NT2/D1 (cell line): ENCODE measurements around the gene FAM217B.

Experiments used
- DNase-seq: peaks from one replicate; pipeline ENCODE4 v3.0.0-alpha.2; 2011; ENCODE audit warnings: low read depth, low spot score
- H3K27me3 ChIP-seq: 2 replicates; pipeline ENCODE4 v1.6.0; 2011; ENCODE audit warnings: mild to moderate bottlenecking; ENCODE audit not compliant: insufficient read length, insufficient read depth
- H3K36me3 ChIP-seq: 2 replicates; pipeline ENCODE4 v1.6.1; 2011; ENCODE audit warnings: mild to moderate bottlenecking, low read length, mixed read lengths; ENCODE audit not compliant: insufficient read depth, insufficient read length
- H3K4me1 ChIP-seq: 2 replicates; pipeline ENCODE4 v1.5.1; 2011; ENCODE audit not compliant: insufficient read depth, insufficient read length
- H3K4me3 ChIP-seq: 2 replicates; pipeline ENCODE4 v1.5.1; 2011; ENCODE audit warnings: low read depth; ENCODE audit not compliant: insufficient read length
- H3K9ac ChIP-seq: 2 replicates; pipeline ENCODE4 v1.6.0; 2011; ENCODE audit warnings: low read depth; ENCODE audit not compliant: insufficient read length
- H3K9me3 ChIP-seq: 2 replicates; pipeline ENCODE4 v1.5.1; 2011; ENCODE audit warnings: mild to moderate bottlenecking, low read length; ENCODE audit not compliant: insufficient read depth
- SUZ12 ChIP-seq: IDR thresholded peaks from 2 replicates; pipeline ENCODE4 v1.6.1; 2011; ENCODE audit not compliant: insufficient read length, insufficient read depth; ENCODE audit errors: extremely low read depth
- YY1 ChIP-seq: IDR thresholded peaks from 2 replicates; pipeline ENCODE4 v1.6.1; 2011; ENCODE audit not compliant: insufficient read length, insufficient read depth
- ZNF274 ChIP-seq: IDR thresholded peaks from 2 replicates; pipeline ENCODE4 v1.6.1; 2011; ENCODE audit warnings: mild to moderate bottlenecking, low read depth, low read length

The FAM217B gene

GRCh38 chr20:59912609-59913008 is 27.6 kb upstream of the FAM217B start:
- Histone ChIP-seq H3K9me3 (no peaks in the 10 kb centered on the region), H3K27me3 (no peaks in the 10 kb centered on the region), H3K9ac (no peak overlapping the region), H3K4me3 (no peak overlapping the region), H3K4me1 (no peaks in the 10 kb centered on the region), H3K36me3 (no peaks in the 10 kb centered on the region)
- DNase-seq = no peak
- TF ChIP-seq ZNF274 = no peak
- TF ChIP-seq SUZ12 = no peak
- TF ChIP-seq YY1 = no peak

GRCh38 chr20:59920944-59921343 is 19.2 kb upstream of the FAM217B start:
- Histone ChIP-seq H3K36me3 (no peaks in the 10 kb centered on the region), H3K4me3 (no peak overlapping the region)
- TF ChIP-seq YY1 (no peak), ZNF274 (no peak), SUZ12 (no peak)

GRCh38 chr20:59923514-59923913 is 16.7 kb upstream of the FAM217B start:
- no peak for TF ChIP-seq SUZ12
- TF ChIP-seq ZNF274 = no peak
- TF ChIP-seq YY1 = no peak
- H3K4me3 ChIP-seq = no peak overlapping the region
- no peaks in the 10 kb centered on the region for H3K4me1 ChIP-seq
- no peaks in the 10 kb centered on the region for H3K36me3 ChIP-seq
- no peaks in the 10 kb centered on the region for H3K9me3 ChIP-seq
- no peak for DNase-seq
- H3K27me3 ChIP-seq = no peaks in the 10 kb centered on the region
- H3K9ac ChIP-seq = no peak overlapping the region

More at GRCh38 chr20:59920944-59921343, 19.2 kb upstream of the FAM217B start:
- H3K9me3 ChIP-seq = no peaks in the 10 kb centered on the region
- no peaks in the 10 kb centered on the region for H3K27me3 ChIP-seq
- no peak for DNase-seq
- no peak overlapping the region for H3K9ac ChIP-seq
- H3K4me1 ChIP-seq = no peaks in the 10 kb centered on the region

- no peak overlapping the region for H3K4me3 ChIP-seq
- no peak for DNase-seq
- H3K27me3 ChIP-seq = no peaks in the 10 kb centered on the region
- H3K9me3 ChIP-seq = no peaks in the 10 kb centered on the region
- H3K36me3 ChIP-seq = no peaks in the 10 kb centered on the region
- no peaks in the 10 kb centered on the region for H3K4me1 ChIP-seq
- no peak overlapping the region for H3K9ac ChIP-seq
- TF ChIP-seq ZNF274 (no peak), YY1 (no peak), SUZ12 (no peak)
These were observed 14.8 kb upstream of the FAM217B start for GRCh38 chr20:59925359-59925758.

- DNase-seq = no peak
- Histone ChIP-seq H3K4me3 (no peak overlapping the region), H3K4me1 (no peaks in the 10 kb centered on the region), H3K9ac (no peak overlapping the region), H3K9me3 (no peaks in the 10 kb centered on the region), H3K36me3 (no peaks in the 10 kb centered on the region), H3K27me3 (no peaks in the 10 kb centered on the region)
- TF ChIP-seq ZNF274 (no peak), YY1 (no peak), SUZ12 (no peak)
These were observed 14.3 kb upstream of the FAM217B start for GRCh38 chr20:59925899-59926298.

GRCh38 chr20:59931511-59932312 is 8.5 kb upstream of the FAM217B start:
- DNase-seq = no peak
- Histone ChIP-seq H3K4me3 (no peak overlapping the region), H3K27me3 (peaks cover 8% of the 10 kb centered on the region), H3K4me1 (no peaks in the 10 kb centered on the region), H3K9me3 (no peaks in the 10 kb centered on the region), H3K9ac (no peak overlapping the region), H3K36me3 (no peaks in the 10 kb centered on the region)
- no peak for TF ChIP-seq YY1
- TF ChIP-seq ZNF274 = no peak
- no peak for TF ChIP-seq SUZ12

DNA sequence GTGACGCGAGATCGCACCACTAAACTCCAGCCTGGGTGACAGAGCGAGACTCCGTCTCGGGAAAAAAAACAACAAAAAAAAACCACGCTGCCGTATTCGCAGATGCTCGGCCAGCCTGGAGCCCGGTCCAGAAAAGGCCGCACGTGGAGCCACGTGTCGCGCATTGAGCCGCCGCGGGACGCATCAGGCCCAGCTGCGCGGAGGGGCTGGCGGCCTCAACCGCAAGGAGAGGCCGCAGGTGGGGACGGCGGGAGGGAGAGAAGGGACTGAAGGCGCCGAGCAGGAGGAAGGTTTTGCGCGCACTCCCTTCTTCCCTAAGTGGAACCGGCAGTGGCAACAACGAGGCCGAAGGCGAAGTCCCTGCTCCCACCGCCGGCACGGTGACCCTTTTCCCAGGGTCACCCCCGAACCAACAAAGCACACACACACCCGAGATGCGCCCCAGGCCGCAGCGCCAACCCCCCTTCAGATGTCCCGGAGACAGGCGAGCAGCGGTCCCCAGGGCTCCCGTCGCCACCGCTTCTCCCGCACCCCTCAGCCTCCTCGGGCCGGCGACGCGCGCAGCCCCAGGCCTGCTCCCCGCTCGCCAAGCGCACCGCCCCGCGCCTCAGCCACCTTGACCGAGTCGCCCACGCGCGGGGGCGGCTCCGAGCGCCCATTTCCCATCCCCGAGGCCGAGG is 7.4 kb upstream of the FAM217B start:
- Histone ChIP-seq H3K27me3 (peaks cover 8% of the 10 kb centered on the region), H3K36me3 (no peaks in the 10 kb centered on the region), H3K4me3 (no peak overlapping the region), H3K9me3 (no peaks in the 10 kb centered on the region), H3K4me1 (no peaks in the 10 kb centered on the region), H3K9ac (no peak overlapping the region)
- TF ChIP-seq ZNF274 = no peak
- TF ChIP-seq YY1 = no peak
- no peak for TF ChIP-seq SUZ12
- no peak for DNase-seq
